ENCODE results near the gene ADH6.
"Not testable (repeated sequence)": the region's sequence is repeated elsewhere in the genome, so short reads cannot be mapped to it uniquely, and the experiment has no call there.

ADH6 gene

GRCh38 chr4:99235955-99236354 lies 16.9 kb upstream of the ADH6 start:
- no peaks in the 10 kb centered on the region for H4K20me1 ChIP-seq (ENCODE audit: control insufficient read depth, insufficient read depth, low read depth, low read length)
- H3K9me2 ChIP-seq (replicated peaks; ENCODE audit: control insufficient read depth, low read length) = no peaks in the 10 kb centered on the region
- TF ChIP-seq CTCF (IDR thresholded peaks at IDR 0.05; ENCODE audit: low read depth, low read length, poor library complexity, severe bottlenecking) = no peak
- no peak for TF ChIP-seq EZH2phosphoT487 (IDR thresholded peaks at IDR 0.05; ENCODE audit: borderline replicate concordance, low read length)
- H3K9me3 ChIP-seq (ENCODE audit: control insufficient read depth, insufficient read depth, low read length) = no peaks in the 10 kb centered on the region
- no peak overlapping the region for H3K4me2 ChIP-seq (ENCODE audit: low read length)
- no peak overlapping the region for H3K4me3 ChIP-seq (ENCODE audit: low read length)
- H3F3A ChIP-seq (ENCODE audit: control insufficient read depth, insufficient read depth) = no peaks in the 10 kb centered on the region
- no peaks in the 10 kb centered on the region for H3K36me3 ChIP-seq (ENCODE audit: control insufficient read depth, low read length)
- no peaks in the 10 kb centered on the region for H3K79me2 ChIP-seq (ENCODE audit: control insufficient read depth, low read length)
- no peaks in the 10 kb centered on the region for H3K27me3 ChIP-seq (ENCODE audit: control insufficient read depth, low read length)
- H3K4me1 ChIP-seq (ENCODE audit: control insufficient read depth, low read length) = no peaks in the 10 kb centered on the region
- no peak overlapping the region for H3K27ac ChIP-seq (ENCODE audit: low read depth, low read length)

GRCh38 chr4:99234331-99235010 lies 15.4 kb upstream of the ADH6 start:
- Histone ChIP-seq H4K20me1 (ENCODE audit: control insufficient read depth, insufficient read depth, low read depth, low read length) (no peaks in the 10 kb centered on the region), H3K4me3 (ENCODE audit: low read length) (no peak overlapping the region), H3K27me3 (ENCODE audit: control insufficient read depth, low read length) (no peaks in the 10 kb centered on the region), H3K4me2 (ENCODE audit: low read length) (no peak overlapping the region), H3K4me1 (ENCODE audit: control insufficient read depth, low read length) (no peaks in the 10 kb centered on the region), H3K79me2 (ENCODE audit: control insufficient read depth, low read length) (no peaks in the 10 kb centered on the region), H3F3A (ENCODE audit: control insufficient read depth, insufficient read depth) (no peaks in the 10 kb centered on the region), H3K27ac (ENCODE audit: low read depth, low read length) (no peak overlapping the region), H3K9me2 (replicated peaks; ENCODE audit: control insufficient read depth, low read length) (no peaks in the 10 kb centered on the region), H3K36me3 (ENCODE audit: control insufficient read depth, low read length) (no peaks in the 10 kb centered on the region), H3K9me3 (ENCODE audit: control insufficient read depth, insufficient read depth, low read length) (no peaks in the 10 kb centered on the region)
- no peak for TF ChIP-seq EZH2phosphoT487 (IDR thresholded peaks at IDR 0.05; ENCODE audit: borderline replicate concordance, low read length)
- no peak for TF ChIP-seq CTCF (IDR thresholded peaks at IDR 0.05; ENCODE audit: low read depth, low read length, poor library complexity, severe bottlenecking)

DNA sequence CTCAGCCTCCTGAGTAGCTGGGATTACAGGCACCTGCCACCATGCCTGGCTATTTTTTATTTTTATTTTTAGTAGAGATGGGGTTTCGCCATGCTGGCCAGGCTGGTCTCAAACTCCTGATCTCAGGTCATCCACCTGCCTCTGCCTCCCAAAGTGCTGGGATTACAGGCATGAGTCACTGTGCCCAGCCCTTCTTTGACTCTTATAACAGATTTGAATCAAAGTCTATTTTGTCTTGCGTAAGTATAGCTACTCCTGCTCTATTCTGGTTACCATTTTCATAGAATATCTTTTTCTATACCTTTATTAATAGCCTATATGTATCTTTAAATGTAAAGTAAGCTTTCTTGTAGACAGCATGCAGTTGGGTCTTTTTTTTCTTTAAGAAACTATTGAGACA lies 14.4 kb upstream of the ADH6 start:
- H3K4me1 ChIP-seq (ENCODE audit: control insufficient read depth, low read length); H3K9me3 ChIP-seq (ENCODE audit: control insufficient read depth, insufficient read depth, low read length); H3K9me2 ChIP-seq (replicated peaks; ENCODE audit: control insufficient read depth, low read length); H3K4me2 ChIP-seq (ENCODE audit: low read length); H3K27ac ChIP-seq (ENCODE audit: low read depth, low read length); H3K36me3 ChIP-seq (ENCODE audit: control insufficient read depth, low read length); H3F3A ChIP-seq (ENCODE audit: control insufficient read depth, insufficient read depth); H3K27me3 ChIP-seq (ENCODE audit: control insufficient read depth, low read length); H3K79me2 ChIP-seq (ENCODE audit: control insufficient read depth, low read length); H4K20me1 ChIP-seq (ENCODE audit: control insufficient read depth, insufficient read depth, low read depth, low read length); H3K4me3 ChIP-seq (ENCODE audit: low read length): not testable (repeated sequence)

DNA sequence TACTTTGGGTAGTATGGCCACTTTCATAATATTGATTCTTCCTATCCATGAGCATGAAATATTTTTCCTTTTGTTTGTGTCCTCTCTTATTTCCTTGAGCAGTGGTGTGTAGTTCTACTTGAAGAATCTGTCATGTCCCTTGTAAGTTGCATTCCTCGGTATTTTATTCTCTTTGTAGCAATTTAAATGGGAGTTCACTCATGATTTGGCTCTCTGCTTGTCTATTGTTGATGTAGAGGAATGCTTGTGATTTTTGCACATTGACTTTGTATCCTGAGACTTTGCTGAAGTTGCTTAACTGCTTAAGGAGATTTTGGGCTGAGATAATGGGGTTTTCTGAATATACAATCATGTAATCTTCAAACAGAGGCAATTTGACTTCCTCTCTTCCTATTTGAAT lies 9.7 kb upstream of the ADH6 start:
- H3K79me2 ChIP-seq (ENCODE audit: control insufficient read depth, low read length); H3K9me3 ChIP-seq (ENCODE audit: control insufficient read depth, insufficient read depth, low read length); H3K27ac ChIP-seq (ENCODE audit: low read depth, low read length); H3K9me2 ChIP-seq (replicated peaks; ENCODE audit: control insufficient read depth, low read length); H3F3A ChIP-seq (ENCODE audit: control insufficient read depth, insufficient read depth); H3K4me3 ChIP-seq (ENCODE audit: low read length); H4K20me1 ChIP-seq (ENCODE audit: control insufficient read depth, insufficient read depth, low read depth, low read length); H3K27me3 ChIP-seq (ENCODE audit: control insufficient read depth, low read length); H3K4me1 ChIP-seq (ENCODE audit: control insufficient read depth, low read length); H3K4me2 ChIP-seq (ENCODE audit: low read length); H3K36me3 ChIP-seq (ENCODE audit: control insufficient read depth, low read length): not testable (repeated sequence)

GRCh38 chr4:99227646-99228045 lies 8.6 kb upstream of the ADH6 start:
- H3K9me3 ChIP-seq (ENCODE audit: control insufficient read depth, insufficient read depth, low read length); H3K27me3 ChIP-seq (ENCODE audit: control insufficient read depth, low read length); H3K36me3 ChIP-seq (ENCODE audit: control insufficient read depth, low read length); H3K27ac ChIP-seq (ENCODE audit: low read depth, low read length); H4K20me1 ChIP-seq (ENCODE audit: control insufficient read depth, insufficient read depth, low read depth, low read length); H3F3A ChIP-seq (ENCODE audit: control insufficient read depth, insufficient read depth); H3K4me3 ChIP-seq (ENCODE audit: low read length); H3K4me1 ChIP-seq (ENCODE audit: control insufficient read depth, low read length); H3K79me2 ChIP-seq (ENCODE audit: control insufficient read depth, low read length); H3K9me2 ChIP-seq (replicated peaks; ENCODE audit: control insufficient read depth, low read length); H3K4me2 ChIP-seq (ENCODE audit: low read length): not testable (repeated sequence)

All from DOHH2 (cell line).